ENCODE results near the gene FRG1.
"Not testable (repeated sequence)": the region's sequence is repeated elsewhere in the genome, so short reads cannot be mapped to it uniquely, and the experiment has no call there.

Gene FRG1

DNA sequence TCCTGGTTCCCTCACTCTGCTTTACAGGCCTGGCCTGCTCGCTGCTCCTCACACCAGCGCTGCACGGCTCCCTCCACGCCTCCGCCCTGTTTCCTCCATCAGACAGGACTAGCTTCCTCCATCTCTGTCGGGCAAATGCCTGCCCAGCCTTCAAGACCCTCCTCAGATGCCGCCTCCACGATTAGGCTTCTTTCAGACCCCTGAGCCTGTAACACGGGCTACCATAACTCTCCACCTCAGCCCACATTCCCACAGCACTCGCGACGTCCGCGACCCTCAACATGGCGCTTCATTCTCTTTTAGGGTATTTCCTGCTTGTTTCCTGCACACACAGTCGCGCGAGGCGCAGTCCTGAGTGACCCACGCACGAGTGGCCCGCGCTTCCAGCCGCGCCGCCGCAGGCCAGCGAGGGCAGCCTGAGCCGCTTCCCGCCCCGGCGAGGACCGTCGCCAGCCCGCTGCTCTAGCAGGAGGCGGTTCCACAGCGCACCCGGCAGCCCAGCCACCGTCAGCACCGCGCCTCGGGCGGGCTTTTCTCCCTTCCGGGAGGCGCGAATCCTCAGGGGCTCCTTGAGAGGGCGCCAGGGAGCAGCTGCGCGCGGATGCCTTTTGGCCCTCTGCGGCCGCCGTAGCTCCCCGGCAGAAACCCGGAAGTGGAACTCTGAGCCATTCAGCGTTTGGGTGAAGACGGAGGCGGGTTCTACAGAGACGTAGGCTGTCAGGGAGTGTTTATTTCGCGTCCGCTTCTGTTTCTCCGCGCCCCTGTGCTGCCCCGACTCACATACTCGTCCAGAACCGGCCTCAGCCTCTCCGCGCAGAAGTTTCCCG lies at the start of gene FRG1:
TSS of gene FRG1 (plus strand) at position 695 of the 827 bp plus-strand sequence. CDS start 138 bp downstream, outside the sequence.
- peak; percentile 94 for DNase-seq (ENCODE audit: low read depth)

DNA sequence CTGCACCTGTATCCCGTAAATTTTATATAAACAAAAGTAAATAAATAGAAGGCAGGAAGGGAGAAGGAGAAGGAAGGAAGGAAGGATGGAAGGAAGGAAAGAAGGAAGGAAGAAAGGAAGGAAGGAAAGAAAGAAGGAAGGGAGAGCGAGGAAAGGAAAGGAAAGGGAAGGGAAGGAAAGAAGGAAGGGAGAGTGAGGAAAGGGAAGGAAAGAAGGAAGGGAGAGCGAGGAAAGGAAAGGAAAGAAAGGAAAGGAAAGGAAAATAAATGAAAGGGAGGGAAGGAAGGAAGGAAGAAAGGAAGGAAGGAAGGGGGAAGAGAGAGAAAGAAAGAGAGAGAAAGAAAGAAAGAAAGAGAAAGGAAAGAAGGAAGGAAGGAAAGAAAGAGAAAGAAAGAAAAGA lies 43.0 kb upstream of the FRG1 start:
- no peak for DNase-seq (ENCODE audit: low read depth)

DNA sequence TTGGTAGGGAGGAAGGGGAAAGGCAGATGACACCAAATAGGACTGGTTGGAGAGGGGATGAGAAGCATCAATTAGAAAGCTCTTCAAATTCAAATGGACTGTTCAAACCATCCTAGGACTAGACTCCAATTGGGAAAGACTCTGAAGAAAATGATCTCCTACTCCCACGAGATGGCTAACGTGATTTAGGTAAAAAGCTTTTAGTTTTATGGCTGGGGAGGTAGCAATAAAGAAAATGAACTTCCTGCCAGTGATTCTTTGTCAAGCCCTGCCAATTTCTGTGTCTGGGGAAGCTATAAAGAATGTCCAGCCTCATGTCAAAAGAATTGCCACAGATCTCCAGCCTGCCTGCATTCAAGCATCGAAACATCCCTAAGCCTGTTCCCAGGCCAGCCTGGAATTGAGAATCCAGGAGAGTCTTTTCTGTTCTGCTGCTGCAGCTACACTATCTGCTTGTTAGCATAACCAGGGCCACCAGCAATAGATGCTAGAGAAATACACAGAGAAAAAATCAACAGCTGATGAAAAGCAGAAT lies 41.1 kb upstream of the FRG1 start:
- DNase-seq (ENCODE audit: low read depth) = not testable (repeated sequence)

DNA sequence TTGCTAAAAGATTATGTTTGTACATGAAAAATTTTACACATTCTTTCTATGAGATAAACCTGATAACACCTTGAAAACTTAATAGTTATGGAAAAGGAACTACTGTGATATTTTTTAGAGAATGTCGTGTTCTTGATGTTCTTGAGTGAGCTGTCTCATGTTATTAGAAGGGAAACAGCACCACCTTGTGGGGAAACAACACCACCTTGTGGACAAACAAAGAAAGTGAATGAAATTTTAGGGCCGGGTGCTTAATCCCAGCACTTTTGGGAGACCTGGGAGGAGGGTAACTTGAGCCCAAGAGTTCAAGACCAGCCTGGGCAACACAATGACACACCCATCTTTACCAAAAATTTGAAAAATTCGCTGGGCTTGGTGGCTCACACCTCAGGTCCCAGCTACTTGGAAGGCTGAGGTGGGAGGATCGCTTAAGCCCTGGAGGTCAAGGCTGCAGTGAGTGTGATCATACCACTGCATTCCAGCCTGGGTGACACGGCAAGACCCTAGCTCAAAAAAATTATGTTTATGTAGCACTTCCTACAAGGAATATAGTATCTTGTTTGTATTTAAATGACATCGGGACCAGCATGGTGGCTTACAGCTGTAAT lies 36.1 kb upstream of the FRG1 start:
- peak; percentile 13 for DNase-seq (ENCODE audit: low read depth)

DNA sequence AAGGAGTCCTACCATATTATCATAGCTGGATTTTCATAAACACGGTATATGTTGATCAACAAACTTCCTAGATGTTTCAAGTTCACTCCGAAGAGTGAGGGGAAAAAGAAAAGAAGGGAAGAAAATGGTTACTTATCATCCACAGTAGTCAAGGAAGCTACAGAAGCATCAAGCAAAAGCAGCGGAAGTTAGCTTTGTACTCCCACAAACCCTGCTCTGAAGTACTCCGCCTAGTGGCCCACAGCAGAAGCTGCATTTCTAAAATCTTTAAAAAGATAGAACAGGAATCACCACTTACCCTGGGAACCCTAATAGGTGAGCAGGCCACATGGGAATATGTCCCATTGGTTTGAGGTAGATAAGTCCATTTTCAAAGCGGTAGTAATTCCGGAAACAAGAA lies 28.5 kb upstream of the FRG1 start:
- no peak for DNase-seq (ENCODE audit: low read depth)

DNA sequence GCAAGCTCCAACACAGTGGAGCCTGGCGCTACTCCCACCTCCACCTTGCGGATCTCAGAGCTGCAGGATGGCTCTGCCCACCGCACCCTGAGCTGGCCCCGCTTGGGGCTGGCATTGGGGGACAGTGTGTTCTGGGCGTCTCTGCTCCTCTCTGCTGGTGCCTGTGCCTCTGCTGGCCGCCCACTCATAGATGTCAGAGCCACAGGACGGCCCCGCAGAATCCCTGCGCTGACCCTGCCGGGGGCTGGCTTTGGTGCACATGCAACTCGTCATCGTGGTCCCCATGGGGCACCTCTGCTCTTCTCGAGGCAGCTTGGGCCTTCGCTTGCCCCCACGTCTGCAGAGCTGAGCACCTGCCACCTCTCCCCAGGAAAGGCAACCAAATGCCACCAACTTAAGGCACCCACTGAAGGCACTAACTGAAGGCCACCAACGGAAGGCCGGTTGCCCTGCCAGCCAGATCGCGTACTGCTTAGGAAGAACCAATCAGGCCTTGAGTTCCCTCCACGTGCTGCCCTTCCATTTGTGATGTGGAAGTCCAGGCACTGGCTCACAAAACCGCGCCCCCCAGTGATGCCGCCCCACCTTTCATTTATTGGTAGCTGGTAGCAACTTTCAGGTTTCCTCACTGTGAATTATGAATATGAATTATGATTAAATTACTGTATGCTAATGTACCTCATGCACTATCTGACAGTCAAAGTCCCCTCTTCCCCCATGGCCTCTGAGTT lies 23.3 kb upstream of the FRG1 start:
- no peak for DNase-seq (ENCODE audit: low read depth)

DNA sequence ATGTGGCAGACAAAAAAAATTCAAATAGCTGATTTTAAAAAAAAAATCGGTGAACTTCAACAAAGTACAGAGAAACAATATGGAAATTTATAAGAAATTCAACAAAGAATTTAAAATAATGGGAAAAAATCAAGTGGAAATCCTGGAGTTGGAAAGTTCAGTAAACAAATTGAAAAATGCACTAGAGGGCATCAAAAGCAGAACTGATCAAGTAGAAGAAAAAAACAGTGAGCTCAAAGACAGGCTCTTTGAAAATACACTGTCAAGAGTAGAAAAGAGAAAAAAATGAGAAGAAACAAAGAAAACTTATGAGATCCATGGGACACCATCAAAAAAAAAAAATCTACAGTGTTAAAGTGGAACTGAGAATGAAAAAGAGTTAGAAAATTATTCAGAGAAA lies 19.6 kb upstream of the FRG1 start:
- DNase-seq (ENCODE audit: low read depth) = no peak

DNA sequence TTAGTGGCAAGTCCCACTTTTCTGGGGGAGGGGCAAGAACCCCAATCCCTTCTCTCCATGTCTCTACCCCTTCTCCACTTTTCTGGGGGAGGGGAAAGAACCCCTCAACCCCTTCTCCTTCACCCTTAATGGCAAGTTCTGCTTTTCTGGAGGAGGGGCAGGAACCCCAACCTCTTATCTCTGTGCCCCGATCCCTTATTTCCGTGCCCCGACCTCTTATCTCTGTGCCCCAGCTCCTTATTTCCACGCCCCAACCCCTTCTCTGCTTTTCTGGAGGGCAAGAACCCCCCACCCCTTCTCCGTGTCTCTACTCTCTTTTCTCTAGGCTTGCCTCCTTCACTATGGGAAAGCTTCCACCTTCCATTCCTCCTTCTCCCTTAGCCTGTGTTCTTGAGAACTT lies 13.9 kb upstream of the FRG1 start:
- DNase-seq (ENCODE audit: low read depth) = not testable (repeated sequence)

DNA sequence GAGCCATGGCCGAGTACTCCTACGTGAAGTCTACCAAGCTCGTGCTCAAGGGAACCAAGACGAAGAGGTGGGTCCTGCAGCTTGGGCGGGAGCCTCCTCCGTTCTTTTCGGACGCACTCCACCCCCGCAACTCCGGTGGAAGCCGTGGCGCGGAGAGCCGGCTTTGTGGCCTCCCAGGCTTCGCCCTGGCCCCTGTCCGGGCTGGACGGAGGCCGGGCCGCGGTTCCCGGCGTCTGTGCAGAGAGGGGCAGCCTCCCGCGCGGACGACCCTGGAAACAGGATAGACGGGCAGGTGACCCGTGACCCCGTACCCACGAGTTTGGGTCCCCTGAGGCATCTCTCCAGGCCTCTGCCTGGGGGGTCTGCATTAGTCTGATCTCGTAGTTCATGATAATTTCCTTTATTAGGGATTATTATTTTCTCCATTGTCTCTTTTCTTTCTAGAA lies 356 bp downstream of the FRG1 start:
- DNase-seq (ENCODE audit: low read depth) = no peak

DNA sequence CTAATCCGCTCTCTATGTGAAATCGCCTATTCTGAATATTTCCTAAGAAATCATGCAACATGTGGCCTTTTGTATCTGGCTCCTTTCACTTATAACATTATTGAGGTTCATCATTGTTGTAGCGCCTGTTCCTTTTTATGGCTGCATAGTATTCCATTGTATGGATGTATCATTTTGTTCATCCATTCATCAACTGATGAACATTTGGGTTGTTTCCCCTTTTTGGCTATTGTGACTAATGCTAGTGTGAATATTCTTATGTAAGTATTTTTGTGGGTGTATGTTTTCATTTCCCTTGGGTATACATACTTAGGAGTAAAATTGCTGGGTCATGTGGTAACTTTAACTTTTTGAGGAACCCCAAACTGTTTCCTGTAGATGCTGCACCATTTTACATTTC lies 1.7 kb downstream of the FRG1 start:
- not testable (repeated sequence) for DNase-seq (ENCODE audit: low read depth)

DNA sequence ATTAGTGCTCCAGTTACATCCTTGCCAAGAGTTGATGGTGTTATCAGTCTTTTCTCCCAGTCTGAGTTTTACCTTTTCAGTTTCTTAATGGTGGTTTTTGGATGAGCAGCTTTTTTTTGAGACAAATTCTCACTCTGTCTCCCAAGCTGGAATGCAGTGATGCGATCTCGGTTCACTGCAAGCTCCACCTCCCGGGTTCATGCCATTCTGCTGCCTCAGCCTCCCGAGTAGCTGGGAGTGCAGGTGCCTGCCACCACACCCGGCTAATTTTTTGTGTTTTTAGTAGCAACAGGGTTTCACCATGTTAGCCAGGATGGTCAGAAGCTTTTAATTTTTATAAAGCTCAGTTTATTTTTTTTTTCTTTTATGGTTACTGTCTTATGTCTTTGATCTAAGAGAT lies 3.4 kb downstream of the FRG1 start:
- not testable (repeated sequence) for DNase-seq (ENCODE audit: low read depth)

DNA sequence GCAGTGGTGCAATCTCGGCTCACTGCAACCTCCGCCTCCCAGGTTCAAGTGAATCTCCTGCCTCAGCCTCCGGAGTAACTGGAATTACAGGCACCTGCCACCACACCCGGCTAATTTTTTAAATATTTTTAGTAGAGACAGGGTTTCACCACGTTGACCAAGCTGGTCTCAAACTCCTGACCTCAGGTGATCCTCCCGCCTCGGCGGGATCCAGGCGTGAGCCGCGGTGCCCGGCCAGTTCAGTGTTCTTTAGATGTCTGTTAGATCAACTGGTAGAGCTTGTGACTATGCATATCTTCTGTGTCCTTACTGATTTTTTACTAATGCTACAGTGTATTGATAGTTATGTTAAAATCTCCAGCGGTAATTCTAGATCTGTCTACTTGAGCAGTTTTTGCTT lies 6.2 kb downstream of the FRG1 start:
- not testable (repeated sequence) for DNase-seq (ENCODE audit: low read depth)

DNA sequence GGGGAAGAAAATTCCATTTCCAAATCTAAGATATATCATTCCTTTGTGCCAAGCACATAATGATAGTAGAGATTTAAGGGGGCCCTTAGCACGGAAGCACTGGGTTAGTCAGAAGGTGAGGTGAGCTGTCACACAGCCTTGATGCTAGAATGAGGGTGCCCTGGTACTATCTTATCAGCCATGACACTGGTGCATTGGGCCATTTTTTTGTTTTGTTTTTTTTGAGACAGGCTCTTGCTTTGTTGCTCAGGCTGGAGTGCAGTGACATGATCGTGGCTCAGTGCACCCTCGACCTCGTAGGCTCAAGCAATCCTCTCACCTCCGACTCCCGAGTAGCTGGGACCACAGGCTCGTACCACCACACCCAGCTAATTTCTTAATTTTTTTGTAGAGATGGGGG lies 7.8 kb downstream of the FRG1 start:
- not testable (repeated sequence) for DNase-seq (ENCODE audit: low read depth)

DNA sequence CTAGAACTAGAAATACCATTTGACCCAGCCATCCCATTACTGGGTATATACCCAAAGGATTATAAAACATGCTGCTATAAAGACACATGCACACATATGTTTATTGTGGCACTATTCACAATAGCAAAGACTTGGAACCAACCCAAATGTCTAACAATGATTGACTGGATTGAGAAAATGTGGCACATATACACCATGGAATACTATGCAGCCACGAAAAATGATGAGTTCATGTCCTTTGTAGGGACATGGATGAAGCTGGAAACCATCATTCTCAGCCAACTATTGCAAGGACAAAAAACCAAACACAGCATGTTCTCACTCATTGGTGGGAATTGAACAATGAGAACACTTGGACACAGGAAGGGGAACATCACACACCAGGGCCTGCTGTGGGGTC lies 28.6 kb downstream of the FRG1 start:
- DNase-seq (ENCODE audit: low read depth) = not testable (repeated sequence)

DNA sequence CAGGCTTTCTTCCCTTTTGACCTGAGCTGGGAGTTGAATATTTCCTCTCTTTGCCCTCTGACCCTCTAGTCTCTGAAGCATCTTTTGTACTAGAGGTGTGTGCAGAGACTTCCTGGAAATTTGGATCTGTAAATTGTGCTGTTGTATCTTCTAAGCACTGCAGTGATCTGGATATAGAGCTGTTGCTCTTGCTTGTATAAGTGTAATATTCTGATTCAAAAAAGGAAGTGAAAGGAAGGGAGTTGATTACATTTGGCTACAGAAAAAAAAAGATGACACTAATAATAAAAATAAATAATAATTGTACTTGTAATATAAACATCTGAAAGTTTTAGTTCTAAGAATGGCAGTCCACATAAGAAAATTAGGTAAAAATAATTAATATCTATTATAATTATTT lies 33.0 kb downstream of the FRG1 start:
- no peak for DNase-seq (ENCODE audit: low read depth)

DNA sequence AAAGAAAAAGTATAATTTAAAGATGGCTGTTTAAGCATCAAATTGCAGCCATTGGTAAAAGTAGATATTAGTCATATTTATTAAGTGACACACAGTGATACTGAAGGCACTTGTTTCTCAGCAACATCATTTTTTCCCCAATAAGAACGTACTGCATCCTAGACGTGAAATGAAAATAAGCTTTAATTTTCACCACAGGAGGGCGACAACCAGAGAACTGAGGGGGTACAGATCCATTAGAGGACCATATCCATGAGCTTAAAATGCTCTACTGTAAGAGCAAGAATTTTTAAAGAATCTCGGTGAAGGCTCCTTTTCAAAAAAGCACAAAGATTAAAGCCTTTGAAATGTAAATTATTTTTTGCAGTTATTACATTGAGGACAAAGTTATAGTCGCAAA lies 33.4 kb downstream of the FRG1 start:
- no peak for DNase-seq (ENCODE audit: low read depth)

DNA sequence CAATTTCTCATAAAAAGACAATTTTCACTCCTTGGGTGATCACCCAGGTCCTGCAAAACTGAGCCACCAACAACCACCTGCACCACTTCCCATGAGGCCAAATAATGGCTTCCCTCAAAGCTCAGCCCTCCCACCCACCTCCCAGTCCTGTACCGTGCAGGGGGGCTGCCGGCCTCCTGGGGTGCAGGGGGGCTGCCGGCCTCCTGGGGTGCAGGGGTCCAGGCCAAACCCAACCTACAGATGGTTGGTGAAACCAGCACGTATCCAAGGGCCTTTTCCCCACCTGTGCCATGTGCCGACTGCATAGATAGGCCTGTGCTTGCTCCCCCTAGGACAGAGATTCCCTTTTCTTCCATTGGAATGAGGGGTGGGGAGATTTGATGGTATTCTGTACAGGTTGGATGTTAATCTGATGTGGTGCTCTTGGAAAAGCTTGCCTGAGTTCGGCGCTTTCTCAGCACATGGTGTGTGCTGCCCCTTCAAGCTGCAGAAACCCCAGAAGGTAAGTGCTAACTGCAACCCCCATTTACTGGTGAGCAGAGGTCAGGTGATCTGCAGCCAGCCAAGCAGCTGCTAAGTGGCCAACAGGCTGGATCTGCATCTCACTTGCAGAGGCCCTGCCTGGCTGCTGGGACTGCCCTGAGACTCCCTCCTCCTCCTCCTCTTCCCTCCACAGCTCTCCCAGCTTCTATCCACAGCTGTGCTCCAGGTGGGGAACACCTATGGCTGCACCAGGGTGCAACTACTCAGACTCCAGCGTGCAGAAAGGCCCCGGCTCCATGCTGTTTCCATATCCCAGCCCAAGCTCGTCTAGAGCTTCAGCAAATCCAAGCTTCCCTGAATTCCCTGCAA lies 38.8 kb downstream of the FRG1 start:
- no peak for DNase-seq (ENCODE audit: low read depth)

DNA sequence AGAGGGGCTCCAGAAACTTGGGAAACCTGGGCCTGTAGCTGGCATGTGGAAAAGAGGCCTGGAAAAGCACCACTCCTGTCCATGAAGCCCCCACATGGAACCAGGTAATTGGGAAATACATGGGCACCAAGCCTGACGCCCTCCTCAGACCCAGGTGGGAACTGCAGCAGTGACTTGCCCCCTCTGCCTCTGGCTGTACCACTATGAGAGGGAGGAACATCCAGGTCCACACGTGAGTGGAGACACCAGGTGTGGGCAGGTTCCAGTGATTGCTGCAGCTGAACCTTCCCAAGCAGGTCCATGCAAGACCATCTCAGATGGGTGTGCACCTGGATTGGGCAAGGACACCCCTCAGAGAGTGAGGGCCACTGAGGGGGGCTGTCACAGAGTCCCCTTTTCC lies 39.6 kb downstream of the FRG1 start:
- DNase-seq (ENCODE audit: low read depth) = not testable (repeated sequence)

DNA sequence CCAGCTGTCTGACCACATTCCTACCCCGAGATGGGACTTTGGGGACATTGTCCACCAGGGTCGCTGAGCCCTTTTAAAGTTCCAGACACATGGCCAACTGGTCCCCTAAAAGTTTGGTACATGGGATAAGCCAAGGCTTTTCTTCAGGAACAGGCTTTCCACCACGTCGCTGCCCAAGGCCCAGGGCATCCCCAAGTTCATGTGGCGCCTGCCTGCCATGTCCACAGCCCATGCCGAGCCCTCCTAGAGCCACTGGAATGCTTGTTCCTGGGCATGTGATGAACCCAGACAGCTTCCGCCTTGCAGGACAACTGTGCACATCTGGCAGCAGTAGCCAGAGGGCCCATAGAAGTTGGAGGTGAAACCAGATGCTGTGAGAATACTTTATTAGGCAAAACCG lies 41.3 kb downstream of the FRG1 start:
- no peak for DNase-seq (ENCODE audit: low read depth)

DNA sequence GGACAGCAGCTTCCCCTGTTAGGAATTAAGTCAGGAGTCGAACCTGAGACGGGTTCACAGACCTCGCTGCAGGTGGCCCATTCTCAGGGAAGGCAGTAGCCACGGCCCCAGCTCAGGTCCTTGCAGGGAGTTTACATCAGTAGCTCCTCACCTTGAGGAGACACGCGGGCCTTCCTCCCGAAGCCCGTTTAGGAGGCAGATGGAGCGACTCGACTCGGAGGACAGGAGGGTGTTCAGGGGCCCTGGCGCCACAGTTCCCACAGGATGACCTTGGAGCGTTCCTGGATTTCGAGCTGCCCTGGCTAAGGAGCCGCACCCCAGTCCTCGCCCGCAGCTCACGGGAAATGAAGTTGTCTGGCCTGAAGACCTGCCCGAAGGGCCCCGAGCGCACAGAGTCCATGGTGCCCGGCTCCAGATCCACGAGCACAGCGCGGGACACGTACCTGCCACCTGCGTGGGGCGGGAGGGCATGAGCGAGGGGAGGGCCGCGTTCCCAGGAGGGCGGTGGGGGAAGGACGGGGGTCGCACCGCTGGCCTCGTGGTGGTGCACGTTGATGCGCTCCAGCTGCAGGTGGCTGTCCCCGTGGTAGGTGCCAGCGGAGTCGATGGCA lies 43.3 kb downstream of the FRG1 start:
- DNase-seq (ENCODE audit: low read depth) = not testable (repeated sequence)

DNA sequence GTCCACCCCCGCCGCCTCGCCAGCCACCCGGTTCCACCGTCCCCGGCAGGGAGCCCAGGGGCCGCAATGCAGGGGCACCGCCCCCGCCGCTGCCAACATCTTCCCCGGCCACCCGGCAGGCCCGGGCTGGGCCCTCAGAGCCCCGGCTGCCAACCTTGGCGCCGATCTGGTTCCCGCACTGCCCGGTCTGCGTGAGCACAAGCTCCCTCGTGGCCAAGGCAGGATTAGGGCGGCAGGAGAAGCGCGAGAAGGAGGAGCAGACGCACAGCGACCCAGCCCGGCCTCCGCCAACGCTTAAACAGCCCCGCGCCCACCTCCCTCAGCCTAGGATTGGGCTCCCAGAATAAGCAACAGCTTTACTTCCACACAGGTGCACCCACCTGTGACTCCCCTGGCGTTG lies 44.0 kb downstream of the FRG1 start:
- not testable (repeated sequence) for DNase-seq (ENCODE audit: low read depth)

Measured in activated T-cell treated with anti-CD3 and anti-CD28 coated beads for 48 hours (primary cell).